ENCODE data around the gene STK11IP.

STK11IP gene

DNA sequence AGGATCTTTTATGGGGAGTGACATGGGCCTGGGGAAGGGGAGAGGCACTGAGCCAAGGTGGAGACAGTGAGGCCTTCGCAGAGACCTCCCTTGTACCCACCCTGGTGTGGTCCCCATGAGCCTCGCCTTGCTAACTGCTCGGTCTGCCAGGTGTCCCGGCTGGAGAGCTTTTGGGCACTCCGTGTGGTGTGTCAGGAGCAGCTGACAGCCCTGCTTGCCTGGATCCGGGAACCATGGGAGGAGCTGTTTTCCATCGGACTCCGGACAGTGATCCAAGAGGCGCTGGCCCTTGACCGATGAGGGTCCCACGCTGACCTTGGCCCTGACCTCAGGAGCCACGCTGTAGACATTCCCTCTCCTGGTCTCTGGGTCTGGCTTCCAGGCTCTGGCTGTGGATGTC is 18.2 kb downstream of the STK11IP start:
- H3K27me3 ChIP-seq, result no peaks in the 10 kb centered on the region
- H3K36me3 ChIP-seq, result peaks cover 37 to 58% (median 49%) of the 10 kb centered on the region in 11 experiments
- no peak overlapping the region for H3K9ac ChIP-seq
- no peak overlapping the region for H3K27ac ChIP-seq
- H4K20me1 ChIP-seq, result peaks cover 0 to 30% (median 8%) of the 10 kb centered on the region in 11 experiments; a peak in 6 of 22 replicates
- H3K4me1 ChIP-seq, result peaks cover 0 to 28% (median 24%) of the 10 kb centered on the region in 10 experiments; a peak in 17 of 20 replicates
- TF ChIP-seq Cebpa-rat (IDR thresholded peaks at IDR 0.05), result no peak
- H3K9me3 ChIP-seq (replicated peaks in 1 of 11), result no peaks in the 10 kb centered on the region
- H3K4me3 ChIP-seq, result no peak overlapping the region
- H3K4me2 ChIP-seq, result no peak overlapping the region

GRCh38 chr2:219616550-219616949 is 18.9 kb downstream of the STK11IP start:
- Histone ChIP-seq H3K9ac (no peak overlapping the region), H3K27ac (no peak overlapping the region), H4K20me1 (peaks cover 0 to 26% (median 8%) of the 10 kb centered on the region in 11 experiments; a peak in 6 of 22 replicates), H3K4me2 (no peak overlapping the region), H3K9me3 (replicated peaks in 1 of 11) (no peaks in the 10 kb centered on the region), H3K4me3 (no peak overlapping the region), H3K36me3 (peaks cover 31 to 52% (median 43%) of the 10 kb centered on the region in 11 experiments), H3K27me3 (no peaks in the 10 kb centered on the region), H3K4me1 (peaks cover 1 to 28% (median 24%) of the 10 kb centered on the region in 10 experiments; a peak in 18 of 20 replicates)
- no peak for TF ChIP-seq Cebpa-rat (IDR thresholded peaks at IDR 0.05)

DNA sequence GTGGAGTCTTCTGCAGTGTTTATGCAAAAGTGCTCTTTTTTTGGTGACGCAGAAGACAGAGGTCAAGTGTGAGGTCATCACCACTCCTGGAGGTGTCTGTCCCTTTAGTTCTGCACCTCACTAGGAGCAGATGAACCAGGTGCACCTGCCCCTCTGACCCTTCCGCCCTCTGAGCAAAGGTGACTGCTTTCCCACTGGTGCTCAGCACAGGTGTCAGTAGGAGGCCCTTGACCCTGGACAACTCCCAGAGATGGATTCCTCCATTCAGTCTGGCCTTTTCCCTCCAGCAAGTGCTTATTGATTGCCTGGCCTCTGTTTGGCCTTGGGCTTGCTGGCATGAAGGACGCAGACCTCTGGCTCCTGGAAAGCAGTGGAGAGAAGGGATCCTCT is 21.1 kb downstream of the STK11IP start:
- no peaks in the 10 kb centered on the region for H3K27me3 ChIP-seq
- no peak overlapping the region for H3K4me3 ChIP-seq
- peaks cover 0 to 15% (median 0%) of the 10 kb centered on the region in 11 experiments; a peak in 4 of 22 replicates for H4K20me1 ChIP-seq
- no peaks in the 10 kb centered on the region for H3K9me3 ChIP-seq (replicated peaks in 1 of 11)
- no peak overlapping the region for H3K4me2 ChIP-seq
- TF ChIP-seq Cebpa-rat (IDR thresholded peaks at IDR 0.05), result no peak
- H3K27ac ChIP-seq, result no peak overlapping the region
- peaks cover 0 to 16% (median 10%) of the 10 kb centered on the region in 10 experiments; a peak in 10 of 20 replicates for H3K4me1 ChIP-seq
- H3K9ac ChIP-seq, result no peak overlapping the region
- H3K36me3 ChIP-seq, result peaks cover 20 to 36% (median 31%) of the 10 kb centered on the region in 11 experiments

- Histone ChIP-seq H3K9ac (no peak overlapping the region), H3K27ac (no peak overlapping the region), H3K27me3 (no peaks in the 10 kb centered on the region), H4K20me1 (peaks cover 0 to 10% (median 0%) of the 10 kb centered on the region in 11 experiments; a peak in 3 of 22 replicates), H3K4me1 (peaks cover 0 to 13% (median 8%) of the 10 kb centered on the region in 10 experiments; a peak in 10 of 20 replicates), H3K4me2 (no peak overlapping the region), H3K36me3 (peaks cover 20 to 31% (median 27%) of the 10 kb centered on the region in 11 experiments), H3K4me3 (no peak overlapping the region), H3K9me3 (replicated peaks in 1 of 11) (no peaks in the 10 kb centered on the region)
- TF ChIP-seq Cebpa-rat (IDR thresholded peaks at IDR 0.05), result no peak
Observed at GRCh38 chr2:219619235-219619634, 21.6 kb downstream of the STK11IP start.

- Histone ChIP-seq H3K4me3 (no peak overlapping the region), H3K4me2 (no peak overlapping the region), H3K27me3 (peaks cover 0 to 5% (median 0%) of the 10 kb centered on the region in 11 experiments; a peak in 3 of 22 replicates), H3K27ac (no peak overlapping the region), H4K20me1 (no peaks in the 10 kb centered on the region), H3K9me3 (replicated peaks in 1 of 11) (no peaks in the 10 kb centered on the region), H3K4me1 (peaks cover 0 to 8% (median 0%) of the 10 kb centered on the region in 10 experiments; a peak in 2 of 20 replicates), H3K36me3 (peaks cover 11 to 18% (median 14%) of the 10 kb centered on the region in 11 experiments), H3K9ac (no peak overlapping the region)
- no peak for TF ChIP-seq Cebpa-rat (IDR thresholded peaks at IDR 0.05)
Observed at GRCh38 chr2:219620546-219620945, 22.9 kb downstream of the STK11IP start.

GRCh38 chr2:219621935-219622334 is 24.3 kb downstream of the STK11IP start:
- peak overlapping the region in 1 of 11 experiments; percentile 15; a peak in 1 of 22 replicates for H3K4me2 ChIP-seq
- peaks cover 0 to 4% (median under 1%) of the 10 kb centered on the region in 11 experiments; a peak in 10 of 22 replicates for H3K36me3 ChIP-seq
- no peak overlapping the region for H3K9ac ChIP-seq
- no peak overlapping the region for H3K27ac ChIP-seq
- no peaks in the 10 kb centered on the region for H3K9me3 ChIP-seq (replicated peaks in 1 of 11)
- no peak overlapping the region for H3K4me3 ChIP-seq
- peaks cover 8 to 17% (median 10%) of the 10 kb centered on the region in 11 experiments for H3K27me3 ChIP-seq
- TF ChIP-seq Cebpa-rat (IDR thresholded peaks at IDR 0.05), result no peak
- H4K20me1 ChIP-seq, result peaks cover 0 to 6% (median 0%) of the 10 kb centered on the region in 11 experiments; a peak in 2 of 22 replicates
- peaks cover 0 to 8% (median 0%) of the 10 kb centered on the region in 10 experiments; a peak in 1 of 20 replicates for H3K4me1 ChIP-seq

- H3K4me1 ChIP-seq, result peaks cover 0 to 9% (median 0%) of the 10 kb centered on the region in 10 experiments; a peak in 1 of 20 replicates
- no peak overlapping the region for H3K4me3 ChIP-seq
- H3K36me3 ChIP-seq, result no peaks in the 10 kb centered on the region
- TF ChIP-seq Cebpa-rat (IDR thresholded peaks at IDR 0.05), result no peak
- no peak overlapping the region for H3K4me2 ChIP-seq
- H4K20me1 ChIP-seq, result peaks cover 0 to 6% (median 0%) of the 10 kb centered on the region in 11 experiments; a peak in 3 of 22 replicates
- no peak overlapping the region for H3K27ac ChIP-seq
- H3K27me3 ChIP-seq, result peaks cover 14 to 23% (median 16%) of the 10 kb centered on the region in 11 experiments
- no peak overlapping the region for H3K9ac ChIP-seq
- no peaks in the 10 kb centered on the region for H3K9me3 ChIP-seq (replicated peaks in 1 of 11)
Observed at GRCh38 chr2:219622472-219622871, 24.8 kb downstream of the STK11IP start.

- H3K4me3 ChIP-seq, result no peak overlapping the region
- H3K27me3 ChIP-seq, result peaks cover 28 to 42% (median 32%) of the 10 kb centered on the region in 11 experiments
- no peak for TF ChIP-seq Cebpa-rat (IDR thresholded peaks at IDR 0.05)
- H3K36me3 ChIP-seq, result no peaks in the 10 kb centered on the region
- H3K4me1 ChIP-seq, result peaks cover 9 to 28% (median 16%) of the 10 kb centered on the region in 10 experiments; a peak in 18 of 20 replicates
- H4K20me1 ChIP-seq, result peaks cover 0 to 6% (median 0%) of the 10 kb centered on the region in 11 experiments; a peak in 3 of 22 replicates
- H3K27ac ChIP-seq, result no peak overlapping the region
- no peak overlapping the region for H3K9ac ChIP-seq
- no peaks in the 10 kb centered on the region for H3K9me3 ChIP-seq (replicated peaks in 1 of 11)
- H3K4me2 ChIP-seq, result no peak overlapping the region
Observed at GRCh38 chr2:219624565-219624964, 26.9 kb downstream of the STK11IP start.

DNA sequence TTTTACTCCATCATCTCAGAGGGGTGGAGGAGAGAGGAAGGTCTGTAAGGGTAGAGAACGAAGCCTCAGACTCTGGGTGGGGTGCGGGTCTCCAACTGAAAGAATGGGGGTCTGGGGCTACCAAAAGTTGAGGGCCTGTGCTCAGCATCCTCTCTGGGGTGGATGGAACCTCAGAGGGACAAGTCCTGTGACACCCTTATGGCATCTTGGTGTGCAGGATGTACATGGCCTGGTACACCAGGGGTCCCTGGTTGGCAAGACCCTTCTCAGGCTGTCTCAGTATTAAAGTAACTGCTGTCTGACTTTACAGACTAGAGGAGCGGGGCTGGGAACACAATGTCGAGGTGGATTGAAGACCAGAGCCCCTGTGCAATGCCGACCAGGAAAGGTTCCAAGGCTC is 27.5 kb downstream of the STK11IP start:
- no peak overlapping the region for H3K9ac ChIP-seq
- no peak for TF ChIP-seq Cebpa-rat (IDR thresholded peaks at IDR 0.05)

More for the DNA sequence above, 27.5 kb downstream of the STK11IP start:
- H3K4me2 ChIP-seq, result no peak overlapping the region
- no peaks in the 10 kb centered on the region for H3K36me3 ChIP-seq
- no peaks in the 10 kb centered on the region for H3K9me3 ChIP-seq (replicated peaks in 1 of 11)
- H3K4me1 ChIP-seq, result peaks cover 9 to 28% (median 16%) of the 10 kb centered on the region in 10 experiments; a peak in 18 of 20 replicates
- no peak overlapping the region for H3K4me3 ChIP-seq
- H3K27me3 ChIP-seq, result peaks cover 28 to 42% (median 32%) of the 10 kb centered on the region in 11 experiments
- no peak overlapping the region for H3K27ac ChIP-seq
- H4K20me1 ChIP-seq, result peaks cover 0 to 6% (median 0%) of the 10 kb centered on the region in 11 experiments; a peak in 4 of 22 replicates

Data from BLaER1 treated with 17β-estradiol and CSF1 and Interleukin-3, amounts not matched to agents 10 nM and 100 nM (cell line).